ENCODE results near the gene TBC1D16.

GRCh38 chr17:79922116-79922601, 113.5 kb downstream of the TBC1D16 start:
- TF ChIP-seq CTCF (IDR thresholded peaks at IDR 0.05) (no peak), POLR2A (IDR thresholded peaks at IDR 0.05) (no peak)

All from lower leg skin (tissue), 3 donors.